Activated naive CD4-positive, alpha-beta T cell treated with Interleukin-2 at 50 U/mL for 16 hours (primary cell): ENCODE results near the gene VPS4A.
"Not testable (repeated sequence)": the region's sequence is repeated elsewhere in the genome, so short reads cannot be mapped to it uniquely, and the experiment has no call there.

Experiments used
- DNase-seq: peaks from one replicate; pipeline ENCODE4 v3.0.0-alpha.2; 2020

Gene VPS4A

DNA sequence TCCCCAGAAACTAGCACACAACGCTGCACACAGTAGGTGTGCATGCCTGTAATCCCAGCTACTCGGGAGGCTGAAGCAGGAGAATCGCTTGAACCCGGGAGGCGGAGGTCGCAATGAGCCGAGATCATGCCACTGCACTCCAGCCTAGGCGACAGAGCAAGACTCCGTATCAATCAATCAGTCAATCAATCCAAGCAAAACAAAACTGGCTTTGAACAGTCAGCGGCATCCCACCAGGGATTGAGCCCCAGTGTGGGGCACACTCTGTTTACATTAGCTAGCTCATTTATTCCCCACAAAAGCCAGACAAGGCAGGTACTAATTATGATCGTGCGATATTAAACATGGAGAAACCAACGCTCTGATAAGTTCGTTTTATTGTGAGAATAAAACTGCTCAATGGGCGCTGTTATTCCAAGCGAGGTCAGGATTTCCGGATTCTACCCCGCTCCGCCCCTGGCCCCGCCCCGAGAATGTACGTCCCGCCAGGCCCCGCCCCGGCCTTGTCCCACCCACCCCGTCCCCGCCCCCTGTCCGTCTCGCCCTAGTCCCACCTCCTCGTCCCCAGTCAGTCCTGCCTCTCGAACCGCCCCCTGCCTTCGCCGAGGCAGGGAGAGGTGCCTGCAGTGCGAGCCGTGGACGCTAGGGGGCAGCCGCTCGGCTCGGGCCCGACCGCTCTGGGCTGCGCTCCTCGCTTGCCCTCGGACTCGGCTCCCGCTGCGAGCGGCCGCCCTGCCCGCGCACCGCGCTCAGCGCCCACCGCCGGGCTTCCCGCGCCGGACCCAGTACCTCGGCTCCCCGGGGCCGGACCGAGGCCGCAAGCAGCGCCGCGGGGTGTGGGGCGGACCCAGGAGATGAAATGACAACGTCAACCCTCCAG is at the start of gene VPS4A:
VPS4A (plus strand) TSS at position 698 of the 880 bp plus-strand sequence; CDS start at position 860, 162 bp downstream.
- peak; percentile 98 for DNase-seq

DNA sequence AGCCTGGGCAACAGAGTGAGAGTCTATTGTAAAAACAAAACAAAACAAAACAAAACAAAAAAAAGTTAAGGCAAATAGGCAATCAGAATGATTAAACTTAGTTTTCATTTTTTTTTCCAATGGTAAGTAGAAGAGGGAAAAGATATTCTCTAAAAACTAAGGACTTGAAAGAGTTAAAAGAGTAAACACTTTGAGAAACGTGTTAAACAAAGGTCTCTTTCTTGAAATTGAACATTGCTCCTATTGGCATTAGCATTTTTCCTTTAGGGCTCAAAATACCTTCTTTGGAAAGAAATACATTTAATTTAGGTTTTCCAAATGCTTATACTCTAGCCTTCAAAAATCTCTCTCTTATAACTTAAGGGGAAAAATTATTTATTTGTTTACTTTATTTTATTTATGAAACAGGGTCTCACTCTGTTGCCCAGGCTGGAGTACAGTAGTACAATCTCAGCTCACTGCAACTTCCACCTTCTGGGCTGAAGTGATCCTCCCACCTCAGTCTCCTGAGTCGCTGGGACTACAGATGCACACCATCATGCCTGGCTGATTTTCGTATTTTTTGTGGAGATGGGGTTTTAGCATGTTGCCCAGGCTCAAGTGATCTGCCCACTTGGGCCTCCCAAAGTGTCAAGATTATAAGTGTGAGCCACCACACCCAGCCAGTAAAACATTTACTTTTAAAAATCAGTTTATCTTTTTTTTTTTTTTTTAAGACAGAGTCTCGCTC is 44.7 kb upstream of the VPS4A start:
- no peak for DNase-seq

DNA sequence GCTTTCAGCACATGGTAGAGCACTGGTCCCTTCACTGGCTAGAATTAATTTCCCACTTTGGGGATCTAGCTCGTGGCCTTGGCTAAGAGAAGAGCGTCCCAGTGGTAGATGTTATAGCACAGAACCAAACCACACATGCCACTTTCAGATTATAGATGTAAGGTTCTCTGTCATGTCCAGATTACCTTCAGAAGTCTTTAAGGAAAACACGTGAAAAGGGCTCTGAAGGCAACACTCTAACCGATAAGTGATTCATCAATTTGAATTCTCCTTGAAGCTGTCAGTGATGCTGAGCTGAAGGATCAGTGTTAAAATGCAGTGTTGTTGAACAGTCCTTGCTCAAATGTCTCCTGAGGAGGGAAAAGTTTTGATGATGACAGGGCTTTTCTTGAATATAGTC is 43.5 kb upstream of the VPS4A start:
- no peak for DNase-seq

DNA sequence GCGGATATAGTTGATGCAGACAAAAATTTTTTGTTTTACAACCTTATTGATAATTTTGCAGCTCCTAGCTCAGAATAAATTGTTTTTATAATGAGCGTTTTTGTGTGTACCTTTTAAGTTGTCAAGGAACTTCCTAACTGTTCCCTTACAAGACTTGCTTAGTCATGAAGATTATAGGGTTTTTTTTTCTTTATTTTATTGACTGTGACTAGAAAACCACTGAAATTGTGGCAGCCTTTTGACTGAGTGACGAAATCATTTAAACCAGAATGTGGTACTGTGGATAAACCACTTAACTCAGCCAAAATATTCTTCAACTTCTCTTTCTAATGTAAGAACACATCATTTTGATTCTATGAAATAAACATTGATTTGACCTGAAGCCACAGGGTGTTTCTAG is 40.8 kb upstream of the VPS4A start:
- no peak for DNase-seq

DNA sequence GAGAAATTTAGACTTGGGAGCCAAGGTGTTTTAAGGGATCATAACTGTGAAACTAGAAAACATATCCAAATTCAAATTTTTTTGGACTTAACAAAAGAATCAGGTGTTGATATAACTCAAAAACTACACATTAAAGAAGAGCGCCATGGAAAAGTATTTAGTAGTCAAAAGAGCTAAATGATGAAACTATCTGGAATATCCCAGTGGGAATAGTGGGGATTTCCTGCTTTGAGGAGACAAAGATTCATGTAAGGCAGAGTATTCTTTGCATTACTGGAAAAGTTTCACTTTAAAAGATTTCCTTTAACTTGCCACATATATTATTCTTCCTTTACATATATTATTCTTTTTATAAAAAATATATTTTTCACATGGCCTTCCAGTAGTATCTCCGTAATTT is 40.3 kb upstream of the VPS4A start:
- DNase-seq = no peak

DNA sequence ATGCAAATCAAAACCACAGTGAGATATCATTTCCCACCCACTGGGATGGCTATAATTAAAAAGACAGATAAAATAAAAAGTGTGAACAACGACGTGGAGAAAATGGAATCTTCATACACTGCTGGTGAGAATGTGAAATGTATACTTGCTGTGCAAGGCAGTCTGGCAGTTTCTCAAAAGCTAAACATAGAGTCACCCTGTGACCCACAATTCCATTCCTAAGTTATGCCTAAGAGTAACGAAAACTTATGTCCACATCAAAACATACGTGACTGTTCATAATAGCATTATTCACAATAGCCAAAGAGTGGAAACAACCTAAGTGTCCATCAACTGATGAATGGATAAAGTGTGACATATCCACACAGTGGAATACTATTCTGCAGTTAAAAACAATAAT is 38.1 kb upstream of the VPS4A start:
- DNase-seq = no peak

DNA sequence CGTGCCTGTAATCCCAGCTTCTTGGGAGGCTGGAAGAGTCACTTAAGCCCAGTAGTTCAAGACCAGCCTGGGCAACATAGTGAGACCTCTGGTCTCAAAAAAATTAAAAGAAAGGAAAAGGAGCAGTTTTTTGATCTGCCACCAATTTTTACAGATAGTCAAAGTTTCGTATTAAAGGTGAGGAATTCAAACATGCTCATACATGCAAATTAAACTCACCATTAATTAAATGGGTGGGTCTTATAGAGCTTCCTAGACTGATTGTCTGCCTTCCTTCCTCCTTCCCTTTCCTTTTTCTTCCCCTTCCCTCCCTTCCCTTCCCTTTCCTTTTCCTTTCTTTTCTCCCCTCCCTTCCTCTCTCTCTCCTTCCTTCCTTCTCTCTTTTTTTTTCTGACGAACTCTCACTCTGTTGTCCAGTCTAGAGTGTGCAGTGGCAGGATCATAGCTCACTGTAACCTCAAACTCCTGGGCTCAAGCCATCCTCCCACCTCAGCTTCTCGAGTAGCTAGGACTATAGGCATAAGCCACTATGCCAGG is 36.4 kb upstream of the VPS4A start:
- no peak for DNase-seq

DNA sequence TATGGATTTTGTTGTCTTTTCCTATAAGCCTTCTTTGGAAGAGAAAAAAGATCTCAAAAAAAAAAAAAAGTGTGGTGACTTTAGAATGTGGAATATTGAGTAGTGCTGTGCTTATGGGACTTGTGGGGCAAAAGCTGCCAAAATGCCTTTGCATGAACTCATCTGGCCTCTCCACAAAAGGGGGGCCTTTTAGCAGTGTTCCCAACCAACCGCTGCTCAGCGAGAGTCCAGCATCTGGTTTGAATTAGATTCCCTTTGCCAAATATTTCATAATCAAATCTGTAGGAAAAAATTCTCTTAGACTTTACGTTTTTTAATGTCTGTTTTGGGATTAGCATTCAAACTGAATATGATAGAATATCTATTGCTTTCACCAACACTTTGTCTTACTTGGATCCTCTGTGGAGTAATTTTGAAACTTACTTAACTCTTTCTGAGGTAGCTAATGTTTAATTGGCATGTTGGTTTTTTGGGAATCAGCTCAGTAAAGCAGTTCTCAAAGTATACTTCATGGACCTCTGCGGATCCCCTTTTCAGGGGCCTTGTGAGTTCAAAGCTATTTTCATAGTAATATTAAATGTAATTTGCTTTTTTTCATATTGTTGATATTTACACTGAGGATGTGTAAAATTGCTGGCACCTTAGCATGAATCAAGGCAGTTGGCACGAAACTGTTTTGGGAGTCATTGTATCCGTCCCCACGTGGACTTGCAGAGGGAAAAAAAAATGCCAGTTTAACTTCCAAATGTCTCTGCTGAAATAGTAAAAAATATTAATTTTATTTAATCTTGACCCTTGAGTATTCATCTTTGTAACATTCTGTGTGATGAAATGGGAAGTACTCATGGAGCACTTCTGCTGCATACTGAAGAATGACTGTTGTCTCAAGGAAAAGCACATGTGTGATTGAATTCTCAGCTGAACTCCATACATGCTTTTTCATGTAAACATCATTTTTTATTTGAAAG is 34.7 kb upstream of the VPS4A start:
- no peak for DNase-seq

DNA sequence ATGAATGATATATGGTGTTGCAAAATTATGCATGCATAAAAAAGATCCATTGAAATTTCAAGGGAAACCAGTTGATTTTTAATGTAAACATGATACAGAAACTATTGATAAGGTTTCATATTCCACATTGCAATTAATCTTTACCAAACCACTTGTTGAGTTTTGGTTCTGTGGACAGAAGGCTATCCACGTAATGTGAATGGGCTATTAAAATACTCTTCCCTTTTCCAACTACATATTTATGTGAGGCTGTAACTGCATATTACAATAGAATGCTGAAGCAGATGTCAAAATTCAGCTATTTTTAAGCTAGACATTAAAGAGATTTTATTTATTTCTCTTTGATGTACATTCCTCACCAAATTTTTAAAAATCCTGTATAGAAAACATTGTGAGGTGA is 33.7 kb upstream of the VPS4A start:
- no peak for DNase-seq

DNA sequence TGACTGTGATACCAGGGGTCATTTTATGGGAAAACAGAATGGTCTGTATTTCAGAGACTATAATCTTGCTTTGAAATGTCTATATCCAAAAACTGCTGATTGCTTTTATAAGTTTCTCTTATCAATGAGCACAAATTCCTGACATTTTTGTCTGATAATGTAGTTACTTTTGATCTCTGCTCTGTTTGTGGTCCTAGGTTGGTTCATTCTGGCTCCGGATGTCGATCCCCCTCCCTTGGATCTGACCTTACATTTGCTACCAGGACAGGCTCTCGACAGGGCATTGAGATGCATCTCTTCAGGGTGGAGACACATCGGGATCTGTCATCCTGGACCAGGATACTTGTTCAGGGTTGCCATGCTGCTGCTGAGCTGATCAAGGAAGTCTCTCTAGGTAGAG is 27.3 kb upstream of the VPS4A start:
- DNase-seq = no peak

DNA sequence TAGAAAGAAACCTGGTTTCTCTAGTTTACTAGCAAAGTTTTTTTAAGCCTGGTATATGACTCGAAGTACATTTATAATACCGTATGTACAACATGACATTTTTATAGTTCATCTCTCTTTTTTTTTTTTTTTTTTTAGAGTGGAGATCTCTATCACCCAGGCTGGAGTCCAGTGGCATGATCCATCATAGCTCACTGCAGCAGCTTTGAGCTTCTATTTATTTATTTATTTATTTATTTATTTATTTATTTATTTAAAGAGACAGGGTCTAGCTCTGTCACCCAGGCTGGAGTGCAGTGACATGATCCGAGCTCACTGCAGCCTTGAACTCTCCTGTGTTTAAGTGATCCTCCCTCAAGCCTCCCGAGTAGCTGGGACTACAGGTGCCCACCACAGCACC is 25.9 kb upstream of the VPS4A start:
- DNase-seq = no peak

DNA sequence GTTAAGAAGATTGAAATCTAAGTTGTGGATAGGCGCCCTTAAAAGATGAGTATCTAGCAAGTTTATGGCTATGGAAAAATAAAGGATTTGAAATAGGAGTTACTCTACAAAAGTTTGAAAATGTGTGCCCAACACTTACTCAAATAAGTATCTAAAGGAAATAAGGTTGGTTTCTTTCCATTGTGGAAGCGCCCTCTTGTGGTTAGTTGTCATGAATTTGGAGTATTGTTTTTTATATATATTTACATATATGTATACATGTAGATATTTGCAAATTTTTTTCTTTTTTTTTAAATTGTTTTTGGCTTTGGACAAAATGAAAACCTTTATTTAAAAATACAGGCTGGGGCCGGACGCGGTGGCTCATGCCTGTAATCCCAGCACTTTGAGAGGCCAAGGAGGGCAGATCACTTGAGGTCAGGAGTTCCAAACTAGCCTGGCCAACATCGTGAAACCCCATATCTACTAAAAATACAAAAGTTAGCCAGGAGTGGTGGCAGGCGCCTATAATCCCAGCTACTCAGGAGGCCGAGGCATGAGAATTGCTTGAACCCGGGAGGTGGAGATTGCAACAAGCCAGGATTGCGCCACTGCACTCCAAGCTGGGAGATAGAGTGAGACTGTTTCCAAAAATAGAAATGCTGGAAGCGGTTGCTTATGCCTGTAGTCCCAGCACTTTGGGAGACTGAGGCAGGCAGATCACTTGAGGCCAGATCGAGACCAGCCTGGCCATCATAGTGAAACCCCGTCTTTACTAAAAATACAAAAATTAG is 24.0 kb upstream of the VPS4A start:
- DNase-seq = no peak

DNA sequence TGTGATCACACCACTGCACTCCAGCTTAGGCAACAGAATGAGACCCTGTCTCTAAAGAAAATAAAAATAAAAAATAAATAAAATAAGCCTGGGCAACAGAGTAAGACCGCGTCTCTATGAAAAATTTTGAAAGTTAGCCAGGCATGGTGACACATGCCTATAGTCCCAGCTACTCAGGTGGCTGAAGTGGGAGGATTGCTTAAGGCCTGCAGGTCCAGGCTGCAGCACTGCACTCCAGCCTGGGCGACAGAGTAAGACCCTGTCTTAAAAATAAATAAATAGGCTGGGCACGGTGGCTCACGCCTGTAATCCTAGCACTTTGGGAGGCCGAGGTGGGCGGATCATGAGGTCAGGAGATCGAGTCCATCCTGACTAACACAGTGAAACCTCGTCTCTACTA is 19.5 kb upstream of the VPS4A start:
- not testable (repeated sequence) for DNase-seq

DNA sequence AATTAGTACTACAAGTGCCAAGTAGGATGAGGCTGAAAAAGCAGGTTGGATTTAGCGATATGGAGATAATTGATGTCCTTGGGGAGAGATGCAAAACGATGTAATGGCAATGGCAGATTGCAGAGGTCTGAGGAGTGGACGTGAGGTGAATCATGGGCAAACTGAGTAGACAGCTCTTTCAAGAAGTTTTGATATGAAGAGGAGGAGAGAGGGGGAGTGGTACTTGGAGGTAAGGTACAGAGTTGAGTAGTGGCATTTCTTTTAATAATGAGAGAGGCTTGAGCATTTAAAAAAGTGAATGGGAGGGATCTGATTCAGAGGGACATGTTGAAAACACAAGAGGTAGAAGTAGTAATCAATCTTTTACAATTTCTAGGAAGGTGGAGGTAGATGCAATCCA is 17.7 kb upstream of the VPS4A start:
- no peak for DNase-seq

DNA sequence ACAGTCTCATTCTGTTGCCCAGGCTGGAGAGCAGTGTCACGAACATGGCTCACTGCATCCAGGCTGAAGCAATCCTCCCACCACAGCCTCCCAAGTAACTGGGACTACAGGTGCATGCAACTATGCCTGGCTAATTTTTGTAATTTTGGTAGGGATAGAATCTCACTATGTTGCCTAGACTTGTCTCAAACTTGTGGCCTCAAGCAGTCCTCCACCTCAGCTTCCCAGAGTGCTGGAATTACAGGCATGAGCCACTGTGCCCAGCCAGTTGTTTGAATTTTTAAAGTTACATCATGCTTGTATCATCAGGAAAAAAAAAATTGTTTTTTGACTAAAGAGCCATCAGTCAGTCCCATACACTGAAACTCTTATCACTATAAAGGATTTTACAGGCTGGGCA is 17.1 kb upstream of the VPS4A start:
- DNase-seq = no peak

DNA sequence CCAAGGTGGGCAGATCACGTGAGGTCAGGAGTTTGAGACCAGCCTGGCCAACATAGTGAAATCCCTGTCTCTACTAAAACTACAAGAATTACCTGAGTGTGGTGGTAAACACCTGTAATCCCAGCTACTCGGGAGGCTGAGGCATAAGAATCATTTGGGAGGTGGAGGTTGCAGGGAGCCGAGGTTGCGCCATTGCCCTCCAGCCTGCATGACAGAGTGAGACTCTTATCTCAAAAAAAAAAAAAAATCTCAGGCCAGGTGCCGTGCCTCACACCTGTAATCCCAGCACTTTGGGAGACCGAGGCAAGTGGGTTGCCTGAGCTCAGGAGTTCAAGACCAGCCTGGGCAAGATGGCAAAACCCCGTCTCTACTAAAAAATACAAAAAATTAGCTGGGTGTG is 14.4 kb upstream of the VPS4A start:
- DNase-seq = not testable (repeated sequence)

DNA sequence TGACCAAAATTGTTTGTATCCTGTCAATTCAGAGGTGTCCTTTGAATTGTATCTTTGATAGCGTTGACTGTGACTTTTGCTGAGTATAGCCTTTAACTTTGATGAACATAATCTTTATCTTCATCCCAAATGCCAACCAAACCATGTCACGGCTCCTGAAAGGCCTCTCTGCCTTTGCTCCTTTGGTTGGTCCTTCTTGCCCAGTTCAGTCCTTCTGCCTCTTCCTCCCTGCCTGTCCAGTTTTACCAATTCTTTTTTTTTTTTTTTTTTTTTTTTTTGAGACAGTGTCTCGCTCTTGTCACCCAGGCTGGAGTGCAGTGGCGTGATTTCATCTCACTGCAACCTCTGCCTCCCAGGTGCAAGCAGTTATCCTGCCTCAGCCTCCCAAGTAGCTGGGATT is 12.9 kb upstream of the VPS4A start:
- DNase-seq = no peak

DNA sequence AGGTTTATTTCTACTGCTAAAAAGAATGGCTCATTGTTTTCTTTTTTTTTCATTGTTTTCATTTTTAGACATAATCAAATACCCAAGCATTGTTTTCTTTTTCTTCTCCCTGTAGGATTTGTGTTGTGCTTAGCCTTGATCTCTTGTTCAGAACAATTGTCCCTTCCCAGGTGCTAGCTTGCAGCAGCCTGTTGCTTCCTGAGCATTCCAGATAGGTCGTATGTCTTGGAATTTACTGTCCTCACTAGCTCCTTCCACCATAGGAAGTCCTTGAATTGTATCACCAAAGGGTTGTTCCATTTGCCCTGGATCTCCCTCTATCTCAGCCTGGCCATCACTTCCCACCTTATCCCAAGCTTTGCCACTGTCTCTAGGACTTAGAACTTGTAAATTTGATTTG is 10.0 kb upstream of the VPS4A start:
- no peak for DNase-seq

DNA sequence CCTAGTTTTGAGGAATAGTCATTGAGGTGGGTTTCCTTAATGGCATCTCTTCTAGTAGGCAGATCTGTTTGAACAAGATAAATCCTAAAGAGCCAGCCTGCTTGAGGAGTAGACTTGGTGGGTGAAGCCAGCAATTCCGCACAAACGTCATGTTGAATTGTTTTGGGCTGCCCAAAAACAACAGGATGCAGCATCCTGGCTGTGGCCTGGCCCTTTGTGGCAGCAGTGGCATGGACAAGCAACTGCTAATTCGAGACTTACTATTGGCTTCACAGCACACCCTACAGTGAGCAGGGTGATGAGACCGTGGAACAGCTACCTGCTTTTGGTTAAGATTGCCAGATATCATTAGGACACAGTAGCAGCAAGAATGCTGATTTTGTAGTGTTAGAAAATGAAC is 9.3 kb upstream of the VPS4A start:
- no peak for DNase-seq

DNA sequence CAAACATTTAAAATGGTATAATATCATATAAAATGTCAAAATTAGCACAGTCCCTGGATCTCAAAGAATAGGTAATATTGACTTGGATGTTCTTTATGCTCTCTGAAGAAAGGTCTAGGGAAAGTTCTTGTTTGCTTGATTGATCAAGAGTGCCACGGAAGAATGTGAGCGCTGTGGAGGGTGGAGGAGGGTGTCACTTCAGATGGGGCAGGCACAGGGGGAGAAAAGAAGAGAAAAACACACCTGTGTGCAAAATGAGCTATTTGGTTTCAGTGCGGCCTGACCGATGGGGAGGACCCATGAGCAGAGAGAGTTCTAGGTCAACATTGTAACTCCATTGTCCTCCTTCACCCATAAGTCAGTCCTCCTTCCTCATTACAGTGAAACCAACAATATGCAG is 8.8 kb upstream of the VPS4A start:
- DNase-seq = no peak

DNA sequence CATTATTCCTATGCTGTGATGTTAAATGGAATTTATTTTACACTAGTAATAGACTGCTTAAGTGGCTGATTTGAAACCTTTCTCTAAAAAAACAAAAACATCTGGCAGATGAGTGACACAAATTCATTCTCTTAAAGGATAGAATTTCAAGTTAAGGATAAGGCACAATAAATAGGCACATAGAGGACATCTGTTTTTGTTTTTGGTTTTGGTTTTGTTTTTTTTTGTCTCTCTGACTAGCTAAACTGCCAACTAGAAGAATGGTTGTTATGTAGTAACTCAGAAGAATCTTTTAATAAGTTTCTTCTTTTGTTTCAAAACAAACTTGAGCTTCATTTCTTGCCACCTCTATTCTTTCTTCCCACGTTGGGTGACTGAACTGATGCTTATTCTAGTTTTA is 5.1 kb upstream of the VPS4A start:
- no peak for DNase-seq

DNA sequence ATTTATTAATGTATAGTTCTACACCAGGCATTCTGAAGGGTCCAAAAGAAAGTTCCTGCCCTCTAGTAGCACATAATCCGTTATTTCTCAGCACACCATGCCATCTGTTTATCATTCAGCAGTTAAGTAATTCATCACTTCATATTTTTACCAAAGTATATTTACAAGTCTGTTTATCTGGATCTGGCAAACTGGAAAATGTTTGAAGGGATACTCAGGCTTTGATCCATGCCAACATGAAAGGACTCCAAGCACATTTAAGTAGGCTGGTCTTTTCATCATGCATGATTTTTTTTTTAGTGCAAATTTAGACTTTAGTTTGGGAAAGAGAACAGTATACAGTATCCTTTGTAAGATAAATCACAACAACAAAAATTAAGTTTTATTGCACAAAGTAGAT is 4.1 kb upstream of the VPS4A start:
- DNase-seq = no peak
